Right atrium auricular region (tissue), 2 donors: ENCODE measurements around the gene SMIM14. TPM values are rescaled to one million over a fixed set of nuclear protein-coding genes. Genes with fewer than 3 reads are reported as not detected.
A peak's percentile ranks its signal among the peaks of the same experiment; 100 is the strongest.

Experiments
- DNase-seq: peaks from one replicate; pipeline ENCODE4 v3.0.0-alpha.2; 2019; ENCODE audit warnings: low spot score
- H3K27ac ChIP-seq, 2 donors: fragments of 200-600 bp; sonication (generic); 1 replicate in 1 of 2; 2 replicates in 1 of 2; pipeline ENCODE4 v1.5.1; 2016 to 2019
- H3K27me3 ChIP-seq, 2 donors: fragments of 200-600 bp; sonication (generic); one replicate each; pipeline versions ENCODE4 v1.5.1 to v1.6.0; 2017 to 2019
- H3K36me3 ChIP-seq: fragments of 200-600 bp; sonication (generic); one replicate; pipeline ENCODE4 v1.5.1; 2016
- H3K4me1 ChIP-seq, 2 donors: fragments of 200-600 bp; sonication (generic); one replicate each; pipeline versions ENCODE4 v1.5.1 to v1.6.0; 2017 to 2019
- H3K4me3 ChIP-seq, 2 donors: fragments of 200-600 bp; sonication (generic); 1 replicate in 1 of 2; 2 replicates in 1 of 2; pipeline ENCODE4 v1.5.1; 2017 to 2019; ENCODE audit warnings: mild to moderate bottlenecking in 1 of 2, moderate library complexity in 1 of 2
- H3K9me3 ChIP-seq, 2 donors: fragments of 200-600 bp; sonication (generic); one replicate each; pipeline ENCODE4 v1.5.1; 2019
- CTCF ChIP-seq, 2 donors: fragments of 200-600 bp; sonication (generic); IDR thresholded peaks; one replicate each; pipeline ENCODE4 v1.5.1; 2019; ENCODE audit warnings: antibody characterized with exemption in 2 of 2
- total RNA-seq, 2 donors: library from RNA; depleted of rRNA; stranded (reverse); fragments of >200 nt; gene quantifications; one replicate each; pipeline ENCODE4 v1.1.0, GENCODE V29; 2016

SMIM14 gene
- total RNA-seq, 2 donors from 2014 or later, result 15.2 to 16.6 TPM

- Histone ChIP-seq H3K9me3 (no peaks in the 10 kb centered on the region), H3K4me1 (no peaks in the 10 kb centered on the region), H3K36me3 (peaks cover 11% of the 10 kb centered on the region), H3K4me3 (no peak overlapping the region), H3K27me3 (no peaks in the 10 kb centered on the region), H3K27ac (no peak overlapping the region)
- DNase-seq, result no peak
- no peak for TF ChIP-seq CTCF (IDR thresholded peaks at IDR 0.05)
Measured at GRCh38 chr4:39574946-39575345, 63.7 kb downstream of the SMIM14 start.

- Histone ChIP-seq H3K36me3 (peaks cover 11% of the 10 kb centered on the region), H3K27me3 (no peaks in the 10 kb centered on the region), H3K4me3 (no peak overlapping the region), H3K4me1 (no peaks in the 10 kb centered on the region), H3K9me3 (no peaks in the 10 kb centered on the region), H3K27ac (no peak overlapping the region)
- no peak for TF ChIP-seq CTCF (IDR thresholded peaks at IDR 0.05)
- no peak for DNase-seq
Measured at GRCh38 chr4:39571504-39571903, 67.2 kb downstream of the SMIM14 start.

- no peaks in the 10 kb centered on the region for H3K4me1 ChIP-seq
- DNase-seq, result no peak
- H3K27ac ChIP-seq, result no peak overlapping the region
- TF ChIP-seq CTCF (IDR thresholded peaks at IDR 0.05), result no peak
- H3K4me3 ChIP-seq, result no peak overlapping the region
- H3K27me3 ChIP-seq, result no peaks in the 10 kb centered on the region
- H3K36me3 ChIP-seq, result peaks cover 11% of the 10 kb centered on the region
- H3K9me3 ChIP-seq, result no peaks in the 10 kb centered on the region
Measured at GRCh38 chr4:39571054-39571453, 67.6 kb downstream of the SMIM14 start.

GRCh38 chr4:39569209-39569608 lies 69.5 kb downstream of the SMIM14 start:
- DNase-seq, result no peak
- Histone ChIP-seq H3K4me1 (no peaks in the 10 kb centered on the region), H3K27me3 (no peaks in the 10 kb centered on the region), H3K27ac (no peak overlapping the region), H3K36me3 (peaks cover 17% of the 10 kb centered on the region), H3K9me3 (no peaks in the 10 kb centered on the region), H3K4me3 (no peak overlapping the region)
- no peak for TF ChIP-seq CTCF (IDR thresholded peaks at IDR 0.05)

GRCh38 chr4:39568805-39569204 lies 69.9 kb downstream of the SMIM14 start:
- no peak for DNase-seq
- Histone ChIP-seq H3K4me1 (no peaks in the 10 kb centered on the region), H3K27me3 (no peaks in the 10 kb centered on the region), H3K9me3 (no peaks in the 10 kb centered on the region), H3K36me3 (peaks cover 20% of the 10 kb centered on the region), H3K27ac (no peak overlapping the region), H3K4me3 (no peak overlapping the region)
- TF ChIP-seq CTCF (IDR thresholded peaks at IDR 0.05), result no peak

- no peak overlapping the region for H3K4me3 ChIP-seq
- H3K27ac ChIP-seq, result peak overlapping the region in 1 of 2 donors; percentile 27
- DNase-seq, result no peak
- H3K4me1 ChIP-seq, result no peaks in the 10 kb centered on the region
- H3K9me3 ChIP-seq, result no peaks in the 10 kb centered on the region
- no peaks in the 10 kb centered on the region for H3K27me3 ChIP-seq
- no peak for TF ChIP-seq CTCF (IDR thresholded peaks at IDR 0.05)
- H3K36me3 ChIP-seq, result peaks cover 12% of the 10 kb centered on the region
Measured at GRCh38 chr4:39565878-39566600, 72.6 kb downstream of the SMIM14 start.
